ENCODE data around the gene MTARC2.

- TF ChIP-seq CTCF (IDR thresholded peaks at IDR 0.05) = no peak
- TF ChIP-seq POLR2A (IDR thresholded peaks at IDR 0.05) = peak in 1 of 3 donors; percentile 3
Measured at GRCh38 chr1:220787069-220787619, 39.0 kb downstream of the MTARC2 start.
